SW480 (cell line): ENCODE data around the gene SLC10A4.

Source experiments
- DNase-seq: peaks from one replicate; pipeline ENCODE4 v3.0.0-alpha.2; 2016; ENCODE audit warnings: low spot score

Gene SLC10A4

DNA sequence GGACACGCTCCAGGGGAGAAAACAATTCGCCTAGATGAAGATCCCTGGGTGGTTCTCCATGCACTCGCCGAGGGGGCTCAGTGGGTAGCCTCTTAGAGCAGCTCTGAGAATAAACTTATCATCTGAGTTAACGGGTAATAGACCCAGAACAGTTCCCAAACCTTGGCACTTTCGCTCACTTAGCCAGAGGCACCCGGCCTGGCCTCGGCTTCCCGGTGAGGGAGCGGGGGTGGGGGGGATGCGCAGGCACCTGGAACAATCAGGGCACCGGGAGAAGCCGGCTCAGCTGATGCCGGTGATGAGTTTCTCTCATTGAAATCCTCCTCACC, 6.5 kb downstream of the SLC10A4 start:
- no peak for DNase-seq

DNA sequence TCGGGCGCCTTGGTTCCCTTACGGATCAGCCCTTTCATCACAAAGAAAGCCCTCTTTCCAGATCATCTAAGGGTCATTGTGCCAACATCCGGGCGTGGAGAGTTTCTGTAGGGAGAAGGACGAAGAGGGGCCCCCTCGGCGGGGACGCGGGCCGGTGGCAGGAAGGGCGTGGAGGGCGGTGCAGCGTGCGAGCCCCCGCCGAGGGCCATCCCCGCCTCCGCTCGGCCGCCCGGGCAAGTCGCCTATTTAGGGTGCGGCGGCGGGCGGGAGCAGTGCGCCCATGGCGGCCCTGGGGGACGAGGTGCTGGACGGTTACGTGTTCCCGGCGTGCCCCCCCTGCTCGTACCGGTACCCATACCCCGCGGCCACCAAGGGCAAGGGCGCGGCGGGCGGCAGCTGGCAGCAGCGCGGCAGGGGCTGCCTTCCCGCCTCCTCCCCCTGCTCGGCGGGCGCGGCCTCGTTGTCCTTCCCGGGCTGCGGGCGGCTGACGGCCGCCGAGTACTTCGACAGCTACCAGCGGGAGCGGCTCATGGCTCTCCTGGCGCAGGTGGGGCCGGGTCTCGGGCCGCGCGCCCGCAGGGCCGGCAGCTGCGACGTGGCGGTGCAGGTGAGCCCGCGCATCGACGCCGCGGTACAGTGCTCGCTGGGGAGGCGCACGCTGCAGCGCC, 7.0 kb downstream of the SLC10A4 start, which contains the start of gene ZAR1:
ZAR1 (plus strand) TSS at position 241 of the 668 bp plus-strand sequence; CDS start at position 281, 40 bp downstream.
- DNase-seq, result peak; percentile 2

DNA sequence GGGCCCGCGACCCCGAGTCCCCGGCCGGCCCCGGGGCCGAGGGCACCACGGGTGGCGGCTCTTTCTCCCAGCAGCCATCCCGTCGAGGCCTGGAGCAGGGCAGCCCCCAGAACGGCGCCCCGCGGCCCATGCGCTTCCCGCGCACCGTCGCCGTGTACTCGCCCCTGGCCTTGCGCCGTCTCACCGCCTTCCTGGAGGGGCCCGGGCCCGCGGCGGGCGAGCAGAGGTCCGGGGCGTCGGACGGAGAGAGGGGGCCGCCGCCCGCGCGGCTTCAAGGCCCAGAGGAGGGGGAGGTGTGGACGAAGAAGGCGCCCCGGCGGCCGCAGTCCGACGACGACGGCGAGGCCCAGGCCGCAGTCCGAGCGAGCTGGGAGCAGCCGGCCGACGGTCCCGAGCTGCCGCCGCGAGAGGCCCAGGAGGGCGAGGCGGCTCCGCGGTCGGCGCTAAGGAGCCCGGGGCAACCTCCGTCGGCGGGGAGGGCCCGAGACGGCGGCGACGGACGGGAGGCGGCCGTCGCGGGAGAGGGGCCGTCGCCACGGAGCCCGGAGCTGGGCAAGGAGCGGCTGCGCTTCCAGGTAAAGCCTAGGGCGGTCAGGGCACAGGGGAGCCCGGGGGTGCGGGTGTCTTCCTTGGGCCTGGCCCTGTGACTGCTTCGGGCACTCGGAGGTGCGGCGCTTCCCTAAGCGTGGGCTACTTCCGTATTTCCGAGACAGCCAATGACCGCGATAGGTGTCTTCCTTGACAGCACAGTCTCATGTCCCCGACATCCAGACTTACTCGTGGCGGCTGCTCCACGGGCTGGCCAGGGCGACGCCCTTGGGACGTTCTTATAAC, 7.8 kb downstream of the SLC10A4 start:
- DNase-seq, result no peak

DNA sequence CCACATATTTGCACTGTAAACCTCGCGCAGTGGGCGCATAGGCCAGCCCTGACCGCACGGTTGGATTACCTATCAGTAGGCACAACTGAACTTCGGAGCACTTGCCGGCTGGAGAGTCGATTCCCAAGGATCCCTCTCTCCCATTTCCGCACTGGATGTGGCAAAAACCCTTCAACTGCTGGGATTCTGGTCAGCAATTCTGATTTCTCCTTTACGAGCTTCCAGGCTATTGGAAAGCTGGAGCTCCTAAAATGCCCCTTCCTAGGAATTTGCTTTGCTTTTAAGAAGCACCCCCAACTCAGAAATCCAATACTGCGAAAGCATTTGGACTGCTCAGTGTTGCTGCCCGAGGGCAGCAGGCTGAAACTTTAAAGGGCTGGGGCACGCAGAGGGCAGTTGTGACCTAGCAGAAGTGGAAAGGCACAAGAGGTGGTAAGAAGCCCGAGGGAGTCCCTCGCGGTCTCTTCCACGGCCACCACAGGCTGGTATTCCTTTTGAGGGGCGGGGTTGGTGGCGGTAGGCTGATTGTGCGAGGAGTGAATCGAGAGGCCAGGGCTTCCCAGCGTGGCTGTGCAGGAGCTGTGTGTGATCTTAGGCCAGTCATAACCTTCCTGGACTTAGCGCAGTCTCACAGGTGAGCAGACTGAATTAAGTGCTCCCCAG, 8.5 kb downstream of the SLC10A4 start:
- DNase-seq, result no peak

DNA sequence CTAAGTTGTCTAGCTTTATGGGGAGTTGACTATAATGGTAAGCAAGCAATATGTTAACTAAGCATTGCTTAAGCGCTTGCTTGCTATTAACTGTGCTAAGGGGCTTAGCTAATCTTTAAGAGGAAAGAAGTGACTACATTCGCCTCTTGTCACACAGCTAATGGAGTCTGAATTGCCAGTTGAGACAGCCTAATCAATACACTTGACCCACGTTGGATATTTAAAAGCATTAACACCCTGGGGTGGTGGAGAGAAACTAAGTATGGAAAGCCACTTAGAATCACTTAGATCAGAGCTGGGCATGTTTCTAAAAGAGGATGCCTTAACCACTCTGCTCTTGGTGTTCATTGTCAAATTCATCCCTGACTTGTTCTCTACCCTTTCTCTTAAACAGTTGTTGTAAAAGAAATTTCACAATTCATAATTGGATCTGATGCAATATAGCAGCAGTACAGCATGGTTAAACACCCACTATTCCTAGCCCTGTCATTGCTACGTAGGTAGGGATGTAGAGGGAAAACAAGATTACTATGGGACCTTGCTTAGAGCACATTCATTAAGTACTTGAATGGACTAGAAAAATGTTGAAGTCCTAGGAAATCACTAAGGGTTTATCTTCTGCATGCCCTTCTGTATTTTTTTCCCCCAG, 10.4 kb downstream of the SLC10A4 start:
- no peak for DNase-seq

DNA sequence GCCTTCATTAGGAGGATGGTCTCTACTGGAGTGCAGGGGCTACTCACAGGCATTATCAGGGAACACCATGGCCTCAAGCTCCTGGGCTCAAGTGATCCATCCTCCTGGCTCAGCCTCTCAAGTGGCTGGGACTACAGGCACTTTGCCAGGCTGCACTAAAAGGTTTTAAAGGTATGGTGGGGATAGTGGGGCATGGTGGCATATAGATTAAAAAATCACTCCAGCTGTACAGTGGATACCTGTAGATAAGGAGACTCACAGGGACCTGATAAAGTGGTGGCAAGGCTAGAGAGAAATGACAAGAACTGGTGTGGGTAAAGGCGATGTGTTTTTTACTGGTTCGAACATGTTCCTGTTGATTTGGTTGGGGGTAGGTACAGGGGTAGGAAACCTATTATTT, 12.8 kb downstream of the SLC10A4 start:
- no peak for DNase-seq

DNA sequence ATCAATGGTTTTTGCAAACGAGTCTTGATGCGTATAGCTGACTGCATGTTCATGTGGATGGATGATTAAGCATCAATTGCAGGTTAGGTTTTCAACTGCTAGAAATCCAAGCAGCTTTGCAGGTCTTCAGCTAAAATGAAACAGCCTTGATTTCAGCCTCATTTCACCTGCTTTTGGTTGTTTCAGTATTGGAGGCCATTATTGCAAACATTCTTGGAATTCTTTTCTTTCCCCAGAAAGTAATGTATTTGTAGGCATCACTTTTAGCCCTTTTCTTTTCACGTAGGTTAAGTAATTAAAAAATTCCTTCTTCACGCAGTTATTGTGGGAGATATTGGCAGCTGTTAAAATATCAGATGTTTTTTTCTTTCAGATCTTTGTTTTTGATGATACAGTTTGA, 15.8 kb downstream of the SLC10A4 start:
- no peak for DNase-seq

DNA sequence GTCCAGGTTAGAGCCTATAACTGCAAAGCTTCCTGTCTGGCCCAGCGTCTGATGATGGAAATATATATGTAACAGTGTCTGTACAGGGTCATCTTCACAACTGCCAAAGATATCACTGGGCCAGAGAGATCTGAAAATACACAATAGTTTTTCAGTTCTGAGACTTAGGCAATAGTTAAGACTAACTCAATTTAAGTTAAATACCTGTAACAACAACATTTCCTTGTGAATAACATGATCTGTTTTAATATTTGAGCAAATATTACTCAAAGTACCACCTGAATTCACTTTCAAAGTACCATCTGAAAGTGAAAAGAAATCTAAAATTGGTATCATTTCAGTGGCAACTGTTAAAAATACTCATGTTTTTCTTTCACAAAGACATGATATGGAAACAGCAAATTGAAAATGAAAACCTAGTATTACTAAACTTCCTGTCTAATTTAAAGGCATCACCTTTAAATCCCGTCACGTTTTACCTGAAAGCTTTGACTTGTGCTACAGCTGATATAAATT, 16.5 kb downstream of the SLC10A4 start:
- DNase-seq, result no peak

DNA sequence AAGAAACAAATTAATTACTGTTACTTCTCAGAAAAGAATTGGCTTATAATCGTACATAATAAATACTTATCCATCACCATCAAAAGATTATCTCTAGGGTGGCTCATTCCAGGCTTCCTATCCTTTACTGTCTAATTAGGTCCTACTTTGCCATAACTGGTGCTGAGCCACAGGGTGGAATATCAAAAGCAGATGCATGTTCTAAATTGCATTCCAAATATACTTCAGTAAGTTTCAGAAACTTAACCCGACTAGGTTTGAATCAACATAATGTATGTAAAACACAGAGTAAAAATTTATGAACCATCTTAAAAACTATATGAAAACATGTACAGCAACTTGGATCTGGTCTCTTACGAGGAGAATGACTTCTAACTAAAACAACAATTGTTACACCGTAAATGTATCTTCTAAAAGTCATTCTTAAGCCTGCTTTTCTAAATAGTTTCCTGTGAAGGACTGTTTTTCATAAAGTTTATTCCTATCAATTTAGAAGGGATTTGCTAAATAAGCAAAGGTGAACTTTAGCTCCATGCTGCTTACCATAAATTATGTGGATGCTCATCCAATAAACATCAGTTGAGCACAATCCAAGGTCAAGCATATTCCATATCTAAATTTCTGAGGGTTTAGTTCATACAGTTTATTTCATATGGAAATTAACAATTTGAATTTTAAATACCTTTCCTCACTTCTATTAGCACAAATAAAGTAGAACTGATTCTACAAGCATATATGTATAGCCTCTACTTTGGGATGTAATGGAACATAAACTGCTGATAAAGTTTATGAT, 20.3 kb downstream of the SLC10A4 start:
- DNase-seq, result no peak

DNA sequence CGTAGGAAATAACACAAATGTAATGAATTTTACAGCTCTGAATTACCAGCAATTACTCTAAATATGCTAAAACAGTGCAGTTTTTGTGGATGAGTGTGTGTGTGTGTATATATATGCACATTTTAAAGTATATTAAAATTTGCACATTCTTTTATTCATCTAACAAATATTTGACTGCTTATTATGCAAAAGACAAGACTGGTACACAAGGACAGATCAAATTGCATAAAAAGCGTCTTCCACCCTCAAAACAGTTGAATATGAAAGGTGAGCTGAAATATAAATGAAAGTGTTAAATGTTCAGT, 20.8 kb downstream of the SLC10A4 start:
- DNase-seq, result no peak

DNA sequence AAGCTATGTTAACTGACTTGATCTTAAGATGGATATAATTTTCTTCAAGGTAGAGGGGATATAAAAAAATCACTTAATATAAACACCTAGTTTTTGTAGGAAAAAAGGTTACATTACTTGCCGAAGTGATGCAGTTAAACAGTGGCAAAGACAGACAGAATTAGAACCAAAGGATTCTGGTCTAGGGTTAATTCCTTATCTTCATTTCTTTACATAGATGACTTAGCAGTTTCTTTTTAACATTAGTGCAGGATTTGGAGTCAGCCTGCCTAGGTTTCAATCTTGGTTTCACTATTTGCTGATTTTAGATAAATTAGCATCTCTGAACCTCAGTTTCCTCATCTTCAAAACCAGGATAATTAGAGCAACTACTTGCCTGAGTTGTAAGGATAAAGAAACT, 21.2 kb downstream of the SLC10A4 start:
- no peak for DNase-seq

DNA sequence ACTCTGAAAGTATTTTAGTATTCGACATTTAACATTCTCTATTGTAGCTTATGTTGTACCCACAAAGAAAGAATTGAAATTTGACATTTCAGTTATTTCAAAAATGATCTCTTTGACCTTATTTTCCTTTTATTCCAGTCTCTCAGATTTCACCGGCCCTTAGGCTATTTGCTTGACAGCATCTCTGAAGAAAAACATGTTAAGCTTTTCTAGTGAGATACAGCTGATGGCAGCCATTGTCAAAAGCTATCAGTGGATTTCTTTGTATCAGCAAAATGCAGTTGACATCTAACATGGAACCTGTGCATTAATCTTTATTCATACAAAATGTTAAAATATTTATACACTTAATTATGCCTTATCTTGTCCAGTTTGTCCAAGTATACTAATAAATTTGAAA, 23.6 kb downstream of the SLC10A4 start:
- no peak for DNase-seq

DNA sequence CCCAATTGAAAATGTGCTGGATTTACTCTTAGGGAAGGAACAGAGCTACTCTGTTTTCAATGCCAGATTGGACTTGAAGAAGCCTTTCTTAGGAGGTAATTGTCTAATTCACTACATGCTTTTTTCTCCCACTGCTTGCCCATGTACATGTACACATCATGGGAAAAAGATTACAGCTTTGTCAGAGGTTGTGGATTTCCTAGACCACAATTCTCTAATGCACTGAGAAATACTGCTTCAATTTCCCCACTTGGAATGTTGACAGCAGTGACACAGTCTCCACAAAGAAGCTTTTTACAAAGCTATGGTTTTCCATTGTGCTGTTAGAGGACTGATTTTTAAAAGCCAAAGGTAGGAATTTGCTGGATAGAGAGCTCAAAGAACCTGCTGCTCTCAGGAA, 26.4 kb downstream of the SLC10A4 start:
- no peak for DNase-seq

DNA sequence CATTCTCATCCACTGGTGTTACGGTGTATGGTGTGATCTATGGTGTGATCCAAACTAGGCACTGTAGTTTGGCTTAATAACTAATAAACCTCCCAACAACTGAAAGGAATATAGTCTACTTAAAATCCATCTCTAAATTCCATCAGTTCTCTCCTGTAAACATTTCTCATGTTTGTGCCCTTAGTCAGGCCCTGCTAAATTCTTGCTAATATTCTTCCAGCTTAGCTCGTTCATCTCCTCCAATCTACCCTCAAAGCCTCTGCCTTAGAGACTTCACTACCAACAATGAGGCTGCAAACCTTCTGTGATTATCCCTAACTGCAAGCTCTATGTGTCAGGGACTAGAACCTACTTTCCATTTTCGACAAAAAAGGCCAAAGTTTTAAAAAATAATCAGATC, 35.0 kb downstream of the SLC10A4 start:
- no peak for DNase-seq

DNA sequence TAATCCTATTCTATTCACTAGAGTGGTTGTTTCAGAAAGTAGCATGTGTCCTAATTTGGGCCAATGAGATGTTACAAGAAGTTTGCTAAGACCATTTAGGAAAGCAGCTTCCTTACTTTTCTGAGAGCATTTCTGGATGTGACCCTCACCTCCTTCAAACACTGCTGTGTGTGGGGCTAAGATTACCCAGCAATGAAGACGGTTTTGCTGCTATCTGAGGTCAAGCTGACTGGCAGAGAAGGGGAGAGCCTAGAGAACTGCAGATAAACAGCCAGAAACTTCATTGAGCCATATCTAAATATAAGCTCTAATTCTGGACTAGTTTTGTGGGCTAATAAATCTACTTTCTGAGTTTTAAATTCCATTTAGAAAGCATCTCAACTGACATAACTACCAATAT, 43.3 kb downstream of the SLC10A4 start:
- no peak for DNase-seq

DNA sequence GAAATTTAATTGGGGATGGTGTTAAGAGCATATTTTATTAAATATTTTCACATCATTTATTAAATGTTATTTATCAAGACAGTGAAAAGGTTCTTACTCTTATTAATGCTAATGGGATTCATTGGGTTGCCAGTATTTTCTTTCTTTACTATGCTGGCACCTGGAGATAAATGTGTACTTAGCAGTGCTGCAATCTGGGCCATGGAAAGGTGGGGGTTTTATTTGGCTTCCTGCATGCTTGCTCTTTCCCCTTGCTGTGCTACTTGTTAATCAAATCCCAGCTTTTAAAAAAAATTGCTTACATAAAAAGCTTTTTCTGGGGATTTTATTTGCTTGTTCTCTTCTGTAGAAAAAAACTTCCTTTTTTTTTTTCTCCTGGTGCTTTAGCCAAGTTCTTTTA, 55.2 kb downstream of the SLC10A4 start:
- no peak for DNase-seq
